Measurements from ENCODE around the gene CADPS. TPM values are rescaled to one million over a fixed set of nuclear protein-coding genes. Genes with fewer than 3 reads are reported as not detected.
"Not testable (repeated sequence)": the region's sequence is repeated elsewhere in the genome, so short reads cannot be mapped to it uniquely, and the experiment has no call there.

Gene CADPS
- total and polyA plus RNA-seq, 2 of the 4 experiments (the other 2 are of a cell fraction): not detected

GRCh38 chr3:62580485-62580884 is 294.7 kb downstream of the CADPS start:
- H2AK9ac ChIP-seq (replicated peaks; ENCODE audit: low read depth, low read length, poor library complexity); DNase-seq; H3K4me1 ChIP-seq (ENCODE audit: control insufficient read depth, insufficient read depth, low read length); H3K27ac ChIP-seq (ENCODE audit: insufficient read depth, low read length); H3K79me1 ChIP-seq (ENCODE audit: low read depth in 1 of 2, low read length in 2 of 2); H2BK15ac ChIP-seq (ENCODE audit: low read depth, low read length); H3K36me3 ChIP-seq (ENCODE audit: control insufficient read depth, insufficient read depth, low read length); CTCF ChIA-PET; POLR2A ChIA-PET (ENCODE audit: unreplicated experiment); H4K20me1 ChIP-seq (ENCODE audit: insufficient read depth, low read length); dilution Hi-C loops (cut with HindIII; ENCODE audit: low sequenced_read_pairs, unreplicated experiment); intact Hi-C loops (cut with micrococcal nuclease); ATAC-seq (ENCODE audit: low read depth); H2AFZ ChIP-seq (replicated peaks; ENCODE audit: low read length, poor library complexity); H3K9me3 ChIP-seq (ENCODE audit: control insufficient read depth, insufficient read depth, low read length); H3K4ac ChIP-seq (ENCODE audit: low read depth, low read length); H4K91ac ChIP-seq (ENCODE audit: insufficient read depth, low read depth, low read length); H3K23ac ChIP-seq (ENCODE audit: low read depth, low read length); H2BK5ac ChIP-seq (ENCODE audit: low read depth, low read length, poor library complexity, severe bottlenecking); H2AK5ac ChIP-seq (ENCODE audit: low read depth, low read length); H4K5ac ChIP-seq (ENCODE audit: low read depth, low read length); H3K14ac ChIP-seq (replicated peaks; ENCODE audit: low read depth, low read length); H3K9me1 ChIP-seq (ENCODE audit: insufficient read depth, low read length); H3K4me2 ChIP-seq (ENCODE audit: low read depth, low read length); H2BK20ac ChIP-seq (ENCODE audit: low read depth, low read length); H3K9ac ChIP-seq (ENCODE audit: low read depth, low read length); BruUV-seq (replicated peaks); H3K27me3 ChIP-seq (ENCODE audit: control insufficient read depth, insufficient read depth, low read length); H3K4me3 ChIP-seq (ENCODE audit: insufficient read depth, low read depth, low read length); H3K18ac ChIP-seq (ENCODE audit: low read depth, low read length); H4K8ac ChIP-seq (ENCODE audit: low read depth in 2 of 2, low read length in 2 of 2); H3K56ac ChIP-seq (ENCODE audit: extremely low read depth, insufficient read depth, low read length); in situ Hi-C loops (cut with MboI; ENCODE audit: low sequenced_read_pairs); H2BK120ac ChIP-seq (ENCODE audit: low read depth, low read length): not testable (repeated sequence)
- WGBS, 2 experiments (ENCODE audit: extremely low coverage in 2 of 2, insufficient read length in 1 of 2): no CpG with 5 or more reads among the region's 1 CpG
